Measurements from ENCODE around the gene GATA5.

GATA5 gene

DNA sequence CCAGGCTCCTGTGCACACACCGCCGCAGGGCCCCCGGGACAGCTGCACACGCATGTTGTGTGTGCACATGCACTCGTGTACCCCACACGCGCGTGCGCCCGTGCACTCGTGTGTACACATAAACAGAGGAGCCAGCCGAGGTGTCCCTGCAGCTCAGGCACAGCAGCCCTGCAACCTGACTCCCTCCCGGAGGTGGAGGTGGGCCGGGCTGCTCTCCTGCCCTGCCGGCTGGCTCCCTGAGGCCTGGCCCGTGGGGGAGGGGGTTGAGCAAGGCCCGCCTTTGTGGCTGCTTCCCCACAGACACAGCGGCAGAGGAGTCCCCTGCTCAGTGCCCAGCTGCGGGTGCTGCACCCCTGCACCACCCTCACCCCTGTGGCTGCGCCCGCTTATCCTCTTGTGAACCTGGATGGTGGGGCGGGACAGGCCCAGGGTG, 49.1 kb downstream of the GATA5 start:
- TF ChIP-seq FOXP2 (optimal IDR thresholded peaks at IDR 0.05; ENCODE audit: borderline replicate concordance, extremely low read depth, extremely low read length, insufficient read depth) (no peak), POLR2AphosphoS5 (IDR thresholded peaks at IDR 0.05; ENCODE audit: low read depth, low read length) (no peak), TAF1 (IDR thresholded peaks at IDR 0.05; ENCODE audit: borderline replicate concordance, insufficient read depth, low read length) (no peak), SIN3A (IDR thresholded peaks at IDR 0.05; ENCODE audit: borderline replicate concordance, insufficient read depth, low read length) (no peak)
- TF ChIP-seq, protein P1, sequence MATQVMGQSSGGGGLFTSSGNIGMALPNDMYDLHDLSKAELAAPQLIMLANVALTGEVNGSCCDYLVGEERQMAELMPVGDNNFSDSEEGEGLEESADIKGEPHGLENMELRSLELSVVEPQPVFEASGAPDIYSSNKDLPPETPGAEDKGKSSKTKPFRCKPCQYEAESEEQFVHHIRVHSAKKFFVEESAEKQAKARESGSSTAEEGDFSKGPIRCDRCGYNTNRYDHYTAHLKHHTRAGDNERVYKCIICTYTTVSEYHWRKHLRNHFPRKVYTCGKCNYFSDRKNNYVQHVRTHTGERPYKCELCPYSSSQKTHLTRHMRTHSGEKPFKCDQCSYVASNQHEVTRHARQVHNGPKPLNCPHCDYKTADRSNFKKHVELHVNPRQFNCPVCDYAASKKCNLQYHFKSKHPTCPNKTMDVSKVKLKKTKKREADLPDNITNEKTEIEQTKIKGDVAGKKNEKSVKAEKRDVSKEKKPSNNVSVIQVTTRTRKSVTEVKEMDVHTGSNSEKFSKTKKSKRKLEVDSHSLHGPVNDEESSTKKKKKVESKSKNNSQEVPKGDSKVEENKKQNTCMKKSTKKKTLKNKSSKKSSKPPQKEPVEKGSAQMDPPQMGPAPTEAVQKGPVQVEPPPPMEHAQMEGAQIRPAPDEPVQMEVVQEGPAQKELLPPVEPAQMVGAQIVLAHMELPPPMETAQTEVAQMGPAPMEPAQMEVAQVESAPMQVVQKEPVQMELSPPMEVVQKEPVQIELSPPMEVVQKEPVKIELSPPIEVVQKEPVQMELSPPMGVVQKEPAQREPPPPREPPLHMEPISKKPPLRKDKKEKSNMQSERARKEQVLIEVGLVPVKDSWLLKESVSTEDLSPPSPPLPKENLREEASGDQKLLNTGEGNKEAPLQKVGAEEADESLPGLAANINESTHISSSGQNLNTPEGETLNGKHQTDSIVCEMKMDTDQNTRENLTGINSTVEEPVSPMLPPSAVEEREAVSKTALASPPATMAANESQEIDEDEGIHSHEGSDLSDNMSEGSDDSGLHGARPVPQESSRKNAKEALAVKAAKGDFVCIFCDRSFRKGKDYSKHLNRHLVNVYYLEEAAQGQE (IDR thresholded peaks at IDR 0.05; ENCODE audit: insufficient read depth in 1 of 2, low read depth in 2 of 2, low read length in 2 of 2): no peak

DNA sequence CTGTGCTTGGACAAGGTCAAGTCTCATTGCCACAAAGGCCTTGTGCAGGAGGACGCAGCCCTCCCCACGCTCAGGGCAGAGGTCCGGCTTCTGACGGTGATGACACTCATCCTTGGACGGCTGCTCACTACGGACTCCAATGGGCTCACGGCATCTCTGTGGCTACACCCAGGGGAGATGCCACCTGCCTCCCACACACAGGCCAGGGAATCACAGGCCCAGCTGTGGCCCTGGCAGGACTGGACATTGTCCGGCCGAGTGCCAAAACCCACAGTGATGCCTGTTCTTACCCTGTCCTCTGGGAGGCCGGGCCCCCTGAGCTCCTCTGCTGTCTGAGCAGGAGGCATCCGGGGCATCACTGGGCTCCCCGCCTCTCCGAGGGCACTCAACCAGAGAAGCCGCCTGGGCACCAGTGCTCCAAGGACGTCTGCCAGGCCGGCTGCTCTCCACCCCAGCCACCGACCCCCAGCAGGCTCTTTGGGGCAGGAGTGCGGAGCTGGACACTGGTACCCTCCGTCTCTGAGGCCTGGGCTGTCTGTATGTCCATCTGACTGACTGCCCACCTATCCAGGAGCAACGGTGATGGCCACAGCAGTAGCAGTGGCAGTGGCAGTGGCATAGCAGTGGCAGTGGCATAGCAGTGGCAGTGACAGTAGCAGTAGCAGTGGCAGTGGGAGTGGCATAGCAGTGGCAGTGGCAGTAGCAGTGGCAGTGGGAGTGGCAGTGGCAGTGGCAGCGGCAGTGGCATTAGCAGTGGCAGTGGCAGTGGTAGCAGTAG, 50.3 kb downstream of the GATA5 start:
- TF ChIP-seq, protein P1 (IDR thresholded peaks at IDR 0.05; ENCODE audit: insufficient read depth in 1 of 2, low read depth in 2 of 2, low read length in 2 of 2): no peak
- TF ChIP-seq FOXP2 (optimal IDR thresholded peaks at IDR 0.05; ENCODE audit: borderline replicate concordance, extremely low read depth, extremely low read length, insufficient read depth) (no peak), SIN3A (IDR thresholded peaks at IDR 0.05; ENCODE audit: borderline replicate concordance, insufficient read depth, low read length) (no peak), TAF1 (IDR thresholded peaks at IDR 0.05; ENCODE audit: borderline replicate concordance, insufficient read depth, low read length) (no peak)

GRCh38 chr20:62424249-62425107, 51.3 kb downstream of the GATA5 start:
- no peak for TF ChIP-seq TAF1 (IDR thresholded peaks at IDR 0.05; ENCODE audit: borderline replicate concordance, insufficient read depth, low read length)
- TF ChIP-seq, protein P1 (IDR thresholded peaks at IDR 0.05; ENCODE audit: insufficient read depth in 1 of 2, low read depth in 2 of 2, low read length in 2 of 2): no peak
- TF ChIP-seq FOXP2 (optimal IDR thresholded peaks at IDR 0.05; ENCODE audit: borderline replicate concordance, extremely low read depth, extremely low read length, insufficient read depth): no peak
- no peak for TF ChIP-seq POLR2AphosphoS5 (IDR thresholded peaks at IDR 0.05; ENCODE audit: low read depth, low read length)
- no peak for TF ChIP-seq SIN3A (IDR thresholded peaks at IDR 0.05; ENCODE audit: borderline replicate concordance, insufficient read depth, low read length)

- TF ChIP-seq, protein P1 (IDR thresholded peaks at IDR 0.05; ENCODE audit: insufficient read depth in 1 of 2, low read depth in 2 of 2, low read length in 2 of 2): no peak
- no peak for TF ChIP-seq POLR2AphosphoS5 (IDR thresholded peaks at IDR 0.05; ENCODE audit: low read depth, low read length)
- TF ChIP-seq SIN3A (IDR thresholded peaks at IDR 0.05; ENCODE audit: borderline replicate concordance, insufficient read depth, low read length): no peak
- no peak for TF ChIP-seq FOXP2 (optimal IDR thresholded peaks at IDR 0.05; ENCODE audit: borderline replicate concordance, extremely low read depth, extremely low read length, insufficient read depth)
- TF ChIP-seq TAF1 (IDR thresholded peaks at IDR 0.05; ENCODE audit: borderline replicate concordance, insufficient read depth, low read length): no peak
Measured at GRCh38 chr20:62423326-62423706, 52.5 kb downstream of the GATA5 start.
